Measurements from ENCODE around the gene F8.
"Not testable (repeated sequence)": the region's sequence is repeated elsewhere in the genome, so short reads cannot be mapped to it uniquely, and the experiment has no call there.

F8 gene

GRCh38 chrX:154981116-154981411, 41.5 kb downstream of the F8 start:
- no peak for DNase-seq

GRCh38 chrX:154980330-154981115, 42.0 kb downstream of the F8 start:
- DNase-seq: peak; percentile 25 to 80 (median 57)

- DNase-seq: no peak
These were observed 42.9 kb downstream of the F8 start for GRCh38 chrX:154979629-154980028.

- no peak for DNase-seq
These were observed 54.2 kb downstream of the F8 start for GRCh38 chrX:154968353-154968752.

- DNase-seq: no peak
These were observed 54.9 kb downstream of the F8 start for GRCh38 chrX:154967603-154968002.

- DNase-seq: no peak
These were observed 60.6 kb downstream of the F8 start for GRCh38 chrX:154961947-154962346.

- DNase-seq: not testable (repeated sequence)
These were observed 66.7 kb downstream of the F8 start for GRCh38 chrX:154955799-154956198.

- not testable (repeated sequence) for DNase-seq
These were observed 83.3 kb downstream of the F8 start for GRCh38 chrX:154939265-154939664.

- not testable (repeated sequence) for DNase-seq
These were observed 97.8 kb downstream of the F8 start for GRCh38 chrX:154924771-154925170.

- DNase-seq: peak in 2 of 5 experiments; percentile 9 to 39
These were observed 104.5 kb downstream of the F8 start for GRCh38 chrX:154918060-154918483.

- DNase-seq: no peak
These were observed 108.5 kb downstream of the F8 start for GRCh38 chrX:154914052-154914451.

- DNase-seq: not testable (repeated sequence)
These were observed 112.0 kb downstream of the F8 start for GRCh38 chrX:154910528-154910927.

- not testable (repeated sequence) for DNase-seq
These were observed 112.5 kb downstream of the F8 start for GRCh38 chrX:154910048-154910447.

- DNase-seq: peak in 1 of 5 experiments; percentile 7
These were observed 113.7 kb downstream of the F8 start for GRCh38 chrX:154908821-154909220.

- no peak for DNase-seq
These were observed 120.1 kb downstream of the F8 start for GRCh38 chrX:154902408-154902807.

GRCh38 chrX:154900323-154900722, 122.2 kb downstream of the F8 start:
- DNase-seq: no peak

GRCh38 chrX:154892296-154892695, 130.2 kb downstream of the F8 start:
- DNase-seq: no peak

GRCh38 chrX:154890990-154891639, 131.4 kb downstream of the F8 start:
- no peak for DNase-seq

GRCh38 chrX:154886789-154887221, 135.7 kb downstream of the F8 start:
- not testable (repeated sequence) for DNase-seq

GRCh38 chrX:154886069-154886788, 136.3 kb downstream of the F8 start, which contains the start of gene F8A1:
Gene F8A1, plus strand, starts transcription at chrX:154886355. Its CDS starts 20 bp downstream, at chrX:154886375.
- peak in 3 of 5 experiments; percentile 22 to 51 (median 29) for DNase-seq

GRCh38 chrX:154885549-154885948, 137.0 kb downstream of the F8 start:
- DNase-seq: not testable (repeated sequence)

GRCh38 chrX:154885057-154885456, 137.5 kb downstream of the F8 start:
- DNase-seq: not testable (repeated sequence)

GRCh38 chrX:154884069-154884468, 138.5 kb downstream of the F8 start:
- not testable (repeated sequence) for DNase-seq

All from T-helper 2 cell (primary cell).